Measurements from ENCODE around the gene MGAT1. TPM values are rescaled to one million over a fixed set of nuclear protein-coding genes. Genes with fewer than 3 reads are reported as not detected.
A peak's percentile ranks its signal among the peaks of the same experiment; 100 is the strongest.
"Not testable (repeated sequence)": the region's sequence is repeated elsewhere in the genome, so short reads cannot be mapped to it uniquely, and the experiment has no call there.

The MGAT1 gene
- total RNA-seq, 4 donors from 2014 or later: 121 to 154 (median 138) TPM

DNA sequence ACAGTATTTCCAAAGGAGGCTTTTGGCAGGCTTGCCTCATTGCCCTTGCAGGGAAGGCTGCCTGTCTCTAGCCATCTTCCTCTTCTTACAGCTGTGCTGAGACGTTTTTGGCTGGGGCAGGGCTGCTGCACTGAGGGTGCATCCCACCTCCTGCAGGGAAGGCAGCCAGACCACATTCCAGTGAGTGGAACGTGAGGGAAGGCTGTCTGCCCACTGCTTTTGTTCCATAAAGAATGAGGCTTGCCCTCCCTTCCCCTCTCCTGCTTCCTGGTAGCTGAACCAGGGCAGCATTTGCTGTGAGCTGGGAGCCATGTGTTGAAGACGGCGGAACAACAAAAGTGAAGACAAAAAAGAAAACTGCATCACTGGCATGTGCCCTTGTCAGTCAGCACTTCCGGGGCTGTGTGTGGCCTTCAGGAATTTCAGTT is 16.8 kb downstream of the MGAT1 start:
- H3K4me3 ChIP-seq (ENCODE audit: low read depth, poor library complexity, severe bottlenecking): no peak overlapping the region
- peak in 1 of 2 donors; percentile 23 for DNase-seq (ENCODE audit: low spot score in 2 of 2)
- WGBS, 2 donors: 13 to 19% methylated on average over 5 of the region's 5 CpGs
- intact Hi-C loops (cut with DNase I; ENCODE audit: low total_unique reads): no loop called here
- TF ChIP-seq, protein P1, sequence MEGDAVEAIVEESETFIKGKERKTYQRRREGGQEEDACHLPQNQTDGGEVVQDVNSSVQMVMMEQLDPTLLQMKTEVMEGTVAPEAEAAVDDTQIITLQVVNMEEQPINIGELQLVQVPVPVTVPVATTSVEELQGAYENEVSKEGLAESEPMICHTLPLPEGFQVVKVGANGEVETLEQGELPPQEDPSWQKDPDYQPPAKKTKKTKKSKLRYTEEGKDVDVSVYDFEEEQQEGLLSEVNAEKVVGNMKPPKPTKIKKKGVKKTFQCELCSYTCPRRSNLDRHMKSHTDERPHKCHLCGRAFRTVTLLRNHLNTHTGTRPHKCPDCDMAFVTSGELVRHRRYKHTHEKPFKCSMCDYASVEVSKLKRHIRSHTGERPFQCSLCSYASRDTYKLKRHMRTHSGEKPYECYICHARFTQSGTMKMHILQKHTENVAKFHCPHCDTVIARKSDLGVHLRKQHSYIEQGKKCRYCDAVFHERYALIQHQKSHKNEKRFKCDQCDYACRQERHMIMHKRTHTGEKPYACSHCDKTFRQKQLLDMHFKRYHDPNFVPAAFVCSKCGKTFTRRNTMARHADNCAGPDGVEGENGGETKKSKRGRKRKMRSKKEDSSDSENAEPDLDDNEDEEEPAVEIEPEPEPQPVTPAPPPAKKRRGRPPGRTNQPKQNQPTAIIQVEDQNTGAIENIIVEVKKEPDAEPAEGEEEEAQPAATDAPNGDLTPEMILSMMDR (IDR thresholded peaks at IDR 0.05): no peak
- TF ChIP-seq POLR2A (IDR thresholded peaks at IDR 0.05): no peak

DNA sequence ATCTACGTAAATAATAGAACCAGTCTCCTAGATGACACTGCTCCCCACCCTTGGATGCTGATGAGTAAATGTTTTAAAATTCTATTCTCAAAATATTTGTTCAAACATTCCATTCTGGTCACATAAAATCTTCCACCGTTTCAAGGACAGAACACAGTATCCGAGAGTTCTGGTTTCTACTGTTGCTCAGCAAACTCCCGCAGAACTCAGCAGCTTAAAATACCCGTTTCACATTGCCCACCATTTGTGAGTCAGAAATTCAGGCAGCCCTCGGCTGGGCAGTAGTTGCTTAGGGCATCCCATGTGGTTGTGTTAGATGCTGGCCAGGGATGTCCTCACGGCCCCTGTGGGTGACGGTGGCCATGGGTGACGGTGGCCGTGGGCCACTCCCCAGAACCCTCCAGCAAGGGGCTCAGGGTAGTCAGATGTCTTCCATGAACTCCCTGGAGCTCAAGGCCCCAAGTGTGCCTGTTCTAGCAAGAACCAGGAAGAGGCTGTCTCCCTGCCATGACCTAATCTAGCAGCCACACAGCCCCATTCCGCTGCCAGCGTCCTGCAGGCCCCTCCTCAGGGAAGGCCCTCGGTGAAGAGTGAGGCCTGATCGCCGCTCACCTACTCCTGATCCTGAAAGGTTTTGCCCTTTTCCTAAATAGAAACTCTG is 17.4 kb downstream of the MGAT1 start:
- H3K4me3 ChIP-seq (ENCODE audit: low read depth, poor library complexity, severe bottlenecking): no peak overlapping the region
- intact Hi-C loops (cut with DNase I; ENCODE audit: low total_unique reads): no loop called here
- DNase-seq (ENCODE audit: low spot score in 2 of 2): peak in 1 of 2 donors; percentile 16
- WGBS, 2 donors: 40 to 42% methylated on average over 11 to 15 of the region's 15 CpGs
- TF ChIP-seq, protein P1 (IDR thresholded peaks at IDR 0.05): no peak
- no peak for TF ChIP-seq POLR2A (IDR thresholded peaks at IDR 0.05)

DNA sequence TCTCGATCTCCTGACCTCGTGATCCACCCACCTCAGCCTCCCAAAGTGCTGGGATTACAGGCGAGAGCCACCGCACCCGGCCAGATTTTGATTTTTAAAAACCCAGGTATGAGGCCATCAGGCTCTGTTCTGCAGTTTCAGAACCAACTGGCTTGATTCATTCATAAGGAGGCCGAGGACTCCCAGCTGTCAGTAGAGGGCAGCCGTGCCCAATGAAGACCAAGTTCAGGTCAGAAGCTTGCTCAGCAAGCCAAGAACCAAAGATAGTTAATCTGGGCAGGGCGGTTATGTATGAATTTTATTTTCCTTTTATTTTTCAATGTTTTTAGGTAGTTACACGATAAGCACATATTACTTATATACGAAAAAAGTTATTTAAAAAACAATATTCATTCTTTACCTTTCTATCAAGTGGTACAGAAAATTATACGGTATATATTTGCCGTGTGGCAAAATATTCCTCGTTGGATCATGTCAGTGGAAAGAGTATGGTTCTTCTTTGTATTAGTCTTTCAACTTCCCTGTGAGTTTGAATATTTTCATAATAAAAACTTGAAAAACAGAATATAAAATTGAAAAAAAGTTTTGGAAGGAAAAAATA is 18.0 kb downstream of the MGAT1 start:
- intact Hi-C loops (cut with DNase I; ENCODE audit: low total_unique reads): no loop called here

DNA sequence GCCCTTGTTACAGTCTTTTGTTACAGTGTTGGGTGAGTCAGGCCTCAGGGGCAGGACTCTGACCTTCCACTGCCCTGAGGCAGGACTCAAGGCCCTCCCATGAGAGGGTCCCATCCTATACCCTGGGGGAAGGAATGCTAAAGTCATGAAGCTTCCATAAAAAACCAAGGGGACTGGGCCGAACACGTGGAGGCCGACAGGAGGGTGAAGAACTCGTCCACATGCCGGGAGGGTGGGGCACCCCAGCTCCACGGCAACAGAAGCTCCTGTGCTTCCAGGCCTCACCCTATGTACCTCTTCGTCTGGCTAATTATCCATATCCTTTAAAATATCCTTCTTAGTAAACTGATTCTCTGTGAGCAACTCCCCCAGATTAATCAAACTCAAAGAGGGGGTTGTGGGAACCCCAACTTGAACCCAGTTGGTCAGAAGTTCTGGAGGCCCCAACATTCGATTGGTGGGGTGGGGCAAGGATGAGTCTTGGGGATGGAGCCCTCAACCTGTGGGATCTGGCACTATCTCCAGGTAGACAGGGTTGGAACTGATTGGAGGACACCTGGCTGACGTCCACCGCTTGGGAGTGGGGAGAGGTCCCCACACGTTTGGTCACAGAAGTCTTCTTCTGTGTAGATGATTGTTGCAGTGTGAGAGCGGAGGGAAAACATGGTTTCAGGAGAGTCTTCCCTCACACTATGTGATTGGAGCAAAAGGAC is 19.1 kb downstream of the MGAT1 start:
- WGBS, 2 donors: 60 to 61% methylated on average over 12 of the region's 12 CpGs
- DNase-seq (ENCODE audit: low spot score in 2 of 2): peak in 1 of 2 donors; percentile 76
- H3K4me3 ChIP-seq (ENCODE audit: low read depth, poor library complexity, severe bottlenecking): no peak overlapping the region
- no peak for TF ChIP-seq POLR2A (IDR thresholded peaks at IDR 0.05)
- TF ChIP-seq, protein P1 (IDR thresholded peaks at IDR 0.05): no peak
- intact Hi-C loops (cut with DNase I; ENCODE audit: low total_unique reads): no loop called here

More for the DNA sequence above, 18.0 kb downstream of the MGAT1 start:
- 32 to 34% methylated on average over 13 of the region's 13 CpGs for WGBS, 2 donors
- DNase-seq (ENCODE audit: low spot score in 2 of 2): peak; percentile 75 to 95
- TF ChIP-seq, protein P1 (IDR thresholded peaks at IDR 0.05): no peak
- no peak for TF ChIP-seq POLR2A (IDR thresholded peaks at IDR 0.05)
- no peak overlapping the region for H3K4me3 ChIP-seq (ENCODE audit: low read depth, poor library complexity, severe bottlenecking)

DNA sequence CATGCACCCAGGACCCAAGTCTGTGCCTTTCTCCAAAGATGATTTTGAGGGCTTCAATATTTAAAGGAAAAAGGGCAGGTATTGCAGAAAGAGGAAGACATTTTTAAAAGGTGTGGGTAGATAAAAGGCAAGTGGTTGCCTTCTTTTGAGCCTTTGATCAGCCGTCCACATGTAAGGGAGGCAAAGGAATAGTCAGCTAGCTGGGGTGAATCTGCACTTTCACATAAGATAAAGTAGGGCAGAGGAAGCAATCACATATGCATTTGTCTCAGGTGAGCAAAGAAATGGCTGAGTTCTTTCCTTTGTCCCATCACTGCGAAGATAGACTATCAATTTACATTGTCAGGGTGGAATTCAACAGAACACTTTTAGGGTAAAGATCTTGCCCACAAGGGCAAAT is 19.9 kb downstream of the MGAT1 start:
- DNase-seq (ENCODE audit: low spot score in 2 of 2): no peak
- TF ChIP-seq, protein P1 (IDR thresholded peaks at IDR 0.05): no peak
- no peak for TF ChIP-seq POLR2A (IDR thresholded peaks at IDR 0.05)
- intact Hi-C loops (cut with DNase I; ENCODE audit: low total_unique reads): no loop called here
- no peak overlapping the region for H3K4me3 ChIP-seq (ENCODE audit: low read depth, poor library complexity, severe bottlenecking)
- WGBS, 2 donors: 92 to 93% methylated on average over 2 of the region's 2 CpGs

DNA sequence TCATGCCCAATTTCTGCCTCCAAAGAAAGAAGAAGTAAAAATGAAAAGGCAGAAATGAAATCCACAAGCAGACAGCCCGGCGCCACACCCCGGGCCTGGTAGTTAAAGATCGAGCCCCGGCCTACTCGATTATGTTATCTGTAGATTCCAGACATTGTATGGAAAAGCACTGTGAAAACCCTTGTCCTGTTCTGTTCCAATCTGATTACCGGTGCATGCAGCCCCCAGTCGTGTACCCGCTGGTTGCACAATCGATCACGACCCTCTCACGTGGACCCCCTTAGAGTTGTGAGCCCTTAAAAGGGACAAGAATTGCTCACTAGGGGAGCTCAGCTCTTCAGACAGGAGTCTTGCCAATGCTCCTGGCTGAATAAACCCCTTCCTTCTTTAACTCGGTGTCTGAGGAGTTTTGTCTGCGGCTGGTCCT is 20.7 kb downstream of the MGAT1 start:
- WGBS, 2 donors: 89 to 91% methylated on average over 14 of the region's 14 CpGs
- DNase-seq (ENCODE audit: low spot score in 2 of 2); H3K4me3 ChIP-seq (ENCODE audit: low read depth, poor library complexity, severe bottlenecking); intact Hi-C loops (cut with DNase I; ENCODE audit: low total_unique reads): not testable (repeated sequence)

Data from lower leg skin (tissue), 4 donors.